Measurements from ENCODE around the gene LAMP2.

- TF ChIP-seq CTCF (IDR thresholded peaks at IDR 0.05; ENCODE audit: low read length) (no peak), EZH2 (IDR thresholded peaks at IDR 0.05; ENCODE audit: borderline replicate concordance, low read length) (no peak)
These were observed 12.1 kb downstream of the LAMP2 start for GRCh38 chrX:120456973-120457372.

All from OCI-LY1 (cell line).